Thyroid gland (tissue), 4 donors: ENCODE data around the gene TGFBR3.

ENCODE experiments used
- CTCF ChIP-seq, 6 experiments: fragments of 200-600 bp in 3 of 6; fragments of 450-650 bp in 3 of 6; sonication (generic) in 3 of 6; IDR thresholded peaks; one replicate each; pipeline ENCODE4 v1.5.1; 2016 to 2019; ENCODE audit warnings: antibody characterized with exemption in 6 of 6, mild to moderate bottlenecking in 2 of 6, inconsistent platforms in 1 of 6, moderate library complexity in 1 of 6
- POLR2A ChIP-seq, 2 donors: fragments of 450-650 bp; IDR thresholded peaks; one replicate each; pipeline ENCODE4 v1.6.1; 2017; ENCODE audit warnings: antibody characterized with exemption in 2 of 2, mild to moderate bottlenecking in 2 of 2, moderate library complexity in 1 of 2

- TF ChIP-seq POLR2A (IDR thresholded peaks at IDR 0.05) (no peak), CTCF (IDR thresholded peaks at IDR 0.05) (no peak)
These were observed 167.1 kb downstream of the TGFBR3 start for GRCh38 chr1:91718877-91719276.
